Tibial artery (tissue), 4 donors: ENCODE results near the gene DHX58.
A peak's percentile ranks its signal among the peaks of the same experiment; 100 is the strongest.

Experiments
- DNase-seq, 2 donors: peaks; one replicate each; pipeline ENCODE4 v3.0.0-alpha.2; 2019
- H3K27ac ChIP-seq, 2 donors: fragments of 200-600 bp; sonication (generic) in 1 of 2; 1 replicate in 1 of 2; 2 replicates in 1 of 2; pipeline ENCODE4 v1.5.1; 2018 to 2019; ENCODE audit warnings: mild to moderate bottlenecking in 1 of 2
- H3K27me3 ChIP-seq, 2 donors: fragments of 200-600 bp; sonication (generic) in 1 of 2; one replicate each; pipeline versions ENCODE4 v1.5.1 to v1.6.0; 2016 to 2019
- H3K36me3 ChIP-seq, 3 donors: fragments of 200-600 bp; sonication (generic) in 2 of 3; one replicate each; pipeline ENCODE4 v1.5.1; 2016 to 2019; ENCODE audit warnings: mild to moderate bottlenecking in 2 of 3
- H3K4me1 ChIP-seq, 4 donors: fragments of 200-600 bp; sonication (generic) in 2 of 4; 1 replicate in 3 of 4; 2 replicates in 1 of 4; pipeline ENCODE4 v1.5.1; 2016 to 2019
- H3K4me3 ChIP-seq, 2 donors: fragments of 200-600 bp; sonication (generic) in 1 of 2; 1 replicate in 1 of 2; 2 replicates in 1 of 2; pipeline ENCODE4 v1.5.1; 2018 to 2019; ENCODE audit warnings: mild to moderate bottlenecking in 2 of 2
- H3K9me3 ChIP-seq, 3 donors: fragments of 200-600 bp; sonication (generic) in 1 of 3; one replicate each; pipeline ENCODE4 v1.5.1; 2016 to 2019
- intact Hi-C: fragments of 100-400 bp; cut with DNase I; formaldehyde crosslinking; loops from one replicate; pipeline ENCODE4 v1.15.0; 2023; ENCODE audit warnings: low total_unique reads
- TF ChIP-seq, protein P1 (sequence below), 2 experiments: fragments of 200-600 bp in 1 of 2; fragments of 450-650 bp in 1 of 2; IDR thresholded peaks; one replicate each; pipeline ENCODE4 v1.5.1; 2017 to 2019; ENCODE audit warnings: antibody characterized with exemption in 2 of 2, mild to moderate bottlenecking in 1 of 2, moderate library complexity in 1 of 2

The DHX58 gene

DNA sequence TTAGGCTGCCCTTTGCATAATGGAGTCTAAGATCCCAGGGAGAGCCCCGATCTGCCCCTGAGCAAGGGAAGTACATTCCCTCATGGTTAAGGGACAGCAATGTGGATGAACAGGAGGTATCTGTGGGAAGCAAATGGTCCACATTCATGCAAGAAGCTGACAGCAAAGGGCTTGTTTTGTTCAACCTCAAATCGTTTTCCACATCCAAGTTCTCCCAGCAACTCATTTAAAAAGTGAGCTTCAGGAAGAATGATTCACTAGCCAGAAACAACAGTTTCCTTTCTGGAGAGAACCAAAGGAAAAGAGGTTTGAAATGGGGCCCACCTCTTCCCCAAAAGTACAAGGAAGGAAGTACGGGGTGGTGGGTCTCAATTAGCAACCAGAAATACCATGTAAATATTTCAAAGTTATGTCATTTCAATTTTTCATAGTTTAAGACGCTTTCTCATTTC, 19.5 kb upstream of the DHX58 start:
- Histone ChIP-seq H3K36me3 (peaks cover 36 to 40% (median 40%) of the 10 kb centered on the region in 3 donors), H3K4me1 (peaks cover 0 to 54% (median 26%) of the 10 kb centered on the region in 4 donors), H3K4me3 (no peak overlapping the region), H3K27ac (no peak overlapping the region), H3K27me3 (no peaks in the 10 kb centered on the region), H3K9me3 (no peaks in the 10 kb centered on the region)
- intact Hi-C loops: no loop called here
- no peak for DNase-seq
- TF ChIP-seq, protein P1, sequence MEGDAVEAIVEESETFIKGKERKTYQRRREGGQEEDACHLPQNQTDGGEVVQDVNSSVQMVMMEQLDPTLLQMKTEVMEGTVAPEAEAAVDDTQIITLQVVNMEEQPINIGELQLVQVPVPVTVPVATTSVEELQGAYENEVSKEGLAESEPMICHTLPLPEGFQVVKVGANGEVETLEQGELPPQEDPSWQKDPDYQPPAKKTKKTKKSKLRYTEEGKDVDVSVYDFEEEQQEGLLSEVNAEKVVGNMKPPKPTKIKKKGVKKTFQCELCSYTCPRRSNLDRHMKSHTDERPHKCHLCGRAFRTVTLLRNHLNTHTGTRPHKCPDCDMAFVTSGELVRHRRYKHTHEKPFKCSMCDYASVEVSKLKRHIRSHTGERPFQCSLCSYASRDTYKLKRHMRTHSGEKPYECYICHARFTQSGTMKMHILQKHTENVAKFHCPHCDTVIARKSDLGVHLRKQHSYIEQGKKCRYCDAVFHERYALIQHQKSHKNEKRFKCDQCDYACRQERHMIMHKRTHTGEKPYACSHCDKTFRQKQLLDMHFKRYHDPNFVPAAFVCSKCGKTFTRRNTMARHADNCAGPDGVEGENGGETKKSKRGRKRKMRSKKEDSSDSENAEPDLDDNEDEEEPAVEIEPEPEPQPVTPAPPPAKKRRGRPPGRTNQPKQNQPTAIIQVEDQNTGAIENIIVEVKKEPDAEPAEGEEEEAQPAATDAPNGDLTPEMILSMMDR (IDR thresholded peaks at IDR 0.05): no peak

DNA sequence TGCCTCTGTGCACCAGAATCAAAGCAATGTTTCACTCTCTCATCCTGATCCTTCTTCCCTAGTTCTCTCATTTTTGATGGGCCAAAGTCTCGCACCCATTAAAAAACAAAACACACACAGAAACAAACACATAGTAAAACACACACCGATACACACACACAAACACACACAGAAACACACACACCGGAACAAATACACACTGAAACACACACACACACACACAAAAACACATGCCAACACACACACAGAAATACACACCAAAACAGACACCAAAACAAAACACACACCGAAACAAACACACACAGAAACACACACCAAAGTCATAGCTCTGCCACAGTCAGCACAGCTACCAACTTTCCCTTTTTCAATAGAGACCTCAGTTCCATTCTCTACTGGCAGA, 18.7 kb upstream of the DHX58 start:
- no peak overlapping the region for H3K27ac ChIP-seq
- TF ChIP-seq, protein P1 (IDR thresholded peaks at IDR 0.05): no peak
- intact Hi-C loops: no loop called here
- no peak for DNase-seq
- no peak overlapping the region for H3K4me3 ChIP-seq
- no peaks in the 10 kb centered on the region for H3K9me3 ChIP-seq
- H3K27me3 ChIP-seq: no peaks in the 10 kb centered on the region
- peaks cover 0 to 50% (median 23%) of the 10 kb centered on the region in 4 donors for H3K4me1 ChIP-seq
- peaks cover 41 to 44% (median 44%) of the 10 kb centered on the region in 3 donors for H3K36me3 ChIP-seq

DNA sequence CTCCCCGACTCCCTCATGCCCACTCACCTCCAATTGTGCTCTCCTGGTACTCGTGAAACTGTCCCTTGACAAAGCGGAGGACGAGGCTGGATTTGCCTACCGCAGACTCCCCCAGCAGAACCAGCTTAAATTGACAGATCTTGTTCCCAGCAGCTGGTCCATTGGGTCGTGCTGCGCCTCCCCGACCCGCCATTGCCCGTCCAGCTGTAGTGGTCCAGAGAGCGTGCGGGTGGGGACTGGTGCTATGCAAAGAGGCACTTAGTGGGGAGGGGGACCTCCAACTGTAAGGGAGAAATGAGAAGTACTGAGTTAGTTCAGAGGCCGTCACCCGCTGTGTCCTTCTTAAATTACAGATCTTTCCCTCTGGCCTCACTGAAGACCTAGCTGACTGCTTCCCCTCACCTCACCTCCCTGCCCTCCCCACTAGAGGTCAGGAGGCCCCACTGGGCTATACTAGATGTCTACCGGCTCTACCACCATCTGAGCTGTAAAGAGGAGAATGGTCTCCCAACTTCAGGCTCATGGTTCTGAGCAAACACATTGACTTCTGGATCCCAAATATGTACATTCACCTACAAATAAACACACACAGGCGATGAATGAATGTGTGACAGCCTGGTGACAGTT, 17.9 kb upstream of the DHX58 start:
- TF ChIP-seq, protein P1 (IDR thresholded peaks at IDR 0.05): no peak
- DNase-seq: no peak
- Histone ChIP-seq H3K36me3 (peaks cover 49 to 52% (median 49%) of the 10 kb centered on the region in 3 donors), H3K27ac (peak overlapping the region in 1 of 2 donors; percentile 34), H3K4me3 (no peak overlapping the region), H3K9me3 (no peaks in the 10 kb centered on the region), H3K27me3 (no peaks in the 10 kb centered on the region), H3K4me1 (peaks cover 0 to 42% (median 20%) of the 10 kb centered on the region in 4 donors)
- intact Hi-C loops: no loop called here

DNA sequence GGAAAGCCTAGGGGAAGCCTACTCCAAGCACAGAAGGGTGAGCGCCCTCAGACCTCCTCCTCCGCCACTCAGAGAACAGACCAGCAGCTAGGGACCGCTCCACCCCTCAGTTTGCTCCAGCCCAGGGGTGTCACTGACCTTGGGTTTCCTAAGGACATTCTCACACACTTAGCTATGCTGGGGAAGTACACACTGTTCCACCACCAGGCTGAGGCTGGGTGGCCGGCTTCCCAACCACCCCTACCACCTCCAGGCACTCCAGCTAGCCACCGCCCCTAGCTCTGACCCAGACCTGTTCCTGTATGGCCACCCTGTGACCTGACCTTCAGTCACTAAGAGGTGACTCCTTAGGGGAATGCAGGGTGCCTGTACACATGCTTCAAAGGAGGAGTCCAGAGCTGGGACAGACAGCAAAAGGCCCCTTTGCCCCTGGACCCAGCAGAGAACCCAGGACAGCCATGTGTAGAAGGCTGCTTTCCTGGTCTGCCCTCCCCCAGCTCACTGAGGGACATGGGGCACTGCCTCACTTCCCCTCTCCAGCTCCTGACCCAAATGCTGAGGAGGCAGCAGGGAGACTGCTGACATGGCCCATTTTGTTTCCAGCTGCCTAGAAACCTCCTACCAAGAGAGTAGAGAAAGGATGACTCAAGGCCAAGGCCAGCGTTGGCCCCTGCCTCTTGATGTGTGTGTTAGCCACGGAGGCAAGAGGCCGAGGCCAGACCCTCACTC, 16.8 kb upstream of the DHX58 start:
- Histone ChIP-seq H3K27me3 (no peaks in the 10 kb centered on the region), H3K27ac (no peak overlapping the region), H3K4me3 (no peak overlapping the region), H3K36me3 (peaks cover 55 to 59% (median 58%) of the 10 kb centered on the region in 3 donors), H3K9me3 (no peaks in the 10 kb centered on the region), H3K4me1 (peaks cover 0 to 34% (median 19%) of the 10 kb centered on the region in 4 donors)
- intact Hi-C loops: no loop called here
- TF ChIP-seq, protein P1 (IDR thresholded peaks at IDR 0.05): no peak
- DNase-seq: peak; percentile 51 to 71

DNA sequence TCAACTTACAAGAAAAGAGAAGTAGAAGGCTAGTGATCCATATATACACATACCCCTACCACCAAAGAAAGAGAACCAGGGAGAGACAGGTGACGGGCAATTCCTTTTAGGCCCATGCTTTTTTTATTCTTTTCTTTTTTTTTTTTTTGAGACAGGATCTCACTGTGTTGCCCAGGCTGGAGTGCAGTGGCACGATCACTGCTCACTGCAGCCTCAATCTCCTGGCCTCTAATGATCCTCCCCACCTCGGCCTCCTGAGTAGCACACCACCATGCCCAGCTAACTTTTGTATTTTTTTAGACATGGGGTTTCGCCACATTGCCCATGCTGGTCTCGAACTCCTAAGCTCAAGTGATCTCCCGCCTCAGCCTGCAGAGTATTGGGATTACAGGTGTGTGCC, 14.9 kb upstream of the DHX58 start:
- Histone ChIP-seq H3K9me3 (no peaks in the 10 kb centered on the region), H3K27ac (no peak overlapping the region), H3K36me3 (peaks cover 55 to 60% (median 59%) of the 10 kb centered on the region in 3 donors), H3K4me3 (no peak overlapping the region), H3K27me3 (no peaks in the 10 kb centered on the region), H3K4me1 (peaks cover 0 to 17% (median 5%) of the 10 kb centered on the region in 4 donors)
- intact Hi-C loops: no loop called here
- TF ChIP-seq, protein P1 (IDR thresholded peaks at IDR 0.05): no peak
- no peak for DNase-seq
